SK-N-SH treated with all-trans-retinoic acid at 6 μM for 48 hours (cell line): ENCODE data around the gene HMX1.

Experiments used
- ATAC-seq: fragments of 200-7000 bp; cut with Tn5 transposase; 3 replicates; pipeline ENCODE4 v1.9.1; 2020; ENCODE audit warnings: mild to moderate bottlenecking, moderate library complexity
- ARNTL ChIP-seq: fragments of 450-650 bp; formaldehyde crosslinking; IDR thresholded peaks from 2 replicates; pipeline ENCODE4 v1.5.0; 2020; ENCODE audit warnings: low read depth, mild to moderate bottlenecking, moderate library complexity, borderline replicate concordance
- BACH2 ChIP-seq: fragments of 250-450 bp; sonication (Bioruptor Pico); IDR thresholded peaks from 2 replicates; pipeline ENCODE4 v1.9.0; 2021; ENCODE audit warnings: mild to moderate bottlenecking, borderline replicate concordance
- CREB5 ChIP-seq: fragments of 250-450 bp; sonication (Bioruptor Pico); IDR thresholded peaks from 2 replicates; pipeline ENCODE4 v1.5.1; 2020; ENCODE audit warnings: low read depth, mild to moderate bottlenecking, moderate library complexity
- CSDC2 ChIP-seq: fragments of 250-450 bp; sonication (Bioruptor Pico); IDR thresholded peaks from 2 replicates; pipeline ENCODE4 v1.5.0; 2020; ENCODE audit warnings: mild to moderate bottlenecking, moderate library complexity
- CSRNP3 ChIP-seq: fragments of 250-450 bp; sonication (Bioruptor Pico); IDR thresholded peaks from 2 replicates; pipeline ENCODE4 v1.5.1; 2021; ENCODE audit warnings: mild to moderate bottlenecking, moderate library complexity
- GLIS3 ChIP-seq: fragments of 250-450 bp; sonication (Bioruptor Pico); IDR thresholded peaks from 2 replicates; pipeline ENCODE4 v1.5.0; 2020; ENCODE audit warnings: mild to moderate bottlenecking, moderate library complexity
- ISL1 ChIP-seq: fragments of 250-450 bp; sonication (Bioruptor Pico); IDR thresholded peaks from 2 replicates; pipeline ENCODE4 v2.1.2; 2022; ENCODE audit warnings: mild to moderate bottlenecking, moderate library complexity
- PATZ1 ChIP-seq: fragments of 250-450 bp; sonication (Bioruptor Pico); IDR thresholded peaks from 2 replicates; pipeline ENCODE4 v1.8.0; 2020; ENCODE audit warnings: mild to moderate bottlenecking, moderate library complexity, borderline replicate concordance
- POU6F1 ChIP-seq: fragments of 250-450 bp; sonication (Bioruptor Pico); IDR thresholded peaks from 2 replicates; pipeline ENCODE4 v1.8.0; 2021; ENCODE audit warnings: low read depth, mild to moderate bottlenecking, moderate library complexity, borderline replicate concordance
- RARB ChIP-seq: fragments of 250-450 bp; sonication (Bioruptor Pico); IDR thresholded peaks from 2 replicates; pipeline ENCODE4 v1.8.0; 2021; ENCODE audit warnings: mild to moderate bottlenecking, moderate library complexity
- SNAI2 ChIP-seq: fragments of 250-450 bp; sonication (Bioruptor Pico); IDR thresholded peaks from 2 replicates; pipeline ENCODE4 v1.5.0; 2020; ENCODE audit warnings: mild to moderate bottlenecking, moderate library complexity
- TCF4 ChIP-seq: fragments of 250-450 bp; sonication (Bioruptor Pico); IDR thresholded peaks from 2 replicates; pipeline ENCODE4 v1.8.0; 2021; ENCODE audit warnings: mild to moderate bottlenecking, moderate library complexity, borderline replicate concordance
- TOX ChIP-seq: fragments of 250-450 bp; sonication (Bioruptor Pico); IDR thresholded peaks from 2 replicates; pipeline ENCODE4 v1.8.0; 2021; ENCODE audit warnings: mild to moderate bottlenecking, moderate library complexity, borderline replicate concordance
- TSHZ2 ChIP-seq: fragments of 250-450 bp; sonication (Bioruptor Pico); IDR thresholded peaks from 2 replicates; pipeline ENCODE4 v1.5.0; 2020; ENCODE audit warnings: mild to moderate bottlenecking, moderate library complexity
- ZC3H10 ChIP-seq: fragments of 250-450 bp; sonication (Bioruptor Pico); IDR thresholded peaks from 2 replicates; pipeline ENCODE4 v1.5.1; 2021; ENCODE audit warnings: mild to moderate bottlenecking, moderate library complexity
- ZFP3 ChIP-seq: fragments of 250-450 bp; sonication (Bioruptor Pico); IDR thresholded peaks from 2 replicates; pipeline ENCODE4 v1.5.0; 2020; ENCODE audit warnings: mild to moderate bottlenecking, moderate library complexity
- ZNF565 ChIP-seq: fragments of 450-650 bp; formaldehyde crosslinking; conservative IDR thresholded peaks from 2 replicates; pipeline ENCODE4 v1.5.0; 2020; ENCODE audit warnings: low read depth, mild to moderate bottlenecking, moderate library complexity
- ZNF70 ChIP-seq: fragments of 450-650 bp; formaldehyde crosslinking; IDR thresholded peaks from 2 replicates; pipeline ENCODE4 v1.5.0; 2020; ENCODE audit warnings: mild to moderate bottlenecking, moderate library complexity
- ZNF8 ChIP-seq: fragments of 450-650 bp; formaldehyde crosslinking; IDR thresholded peaks from 2 replicates; pipeline ENCODE4 v1.5.0; 2020; ENCODE audit warnings: mild to moderate bottlenecking, moderate library complexity

HMX1 gene

GRCh38 chr4:8860096-8860891, 11.3 kb downstream of the HMX1 start:
- no peak for ATAC-seq
- no peak for TF ChIP-seq ZNF70 (CRISPR knock-in tag)
- no peak for TF ChIP-seq CSRNP3 (CRISPR knock-in tag)
- no peak for TF ChIP-seq BACH2

- TF ChIP-seq GLIS3 (CRISPR knock-in tag) (no peak), POU6F1 (CRISPR knock-in tag) (no peak), CSRNP3 (CRISPR knock-in tag) (no peak), CSDC2 (CRISPR knock-in tag) (no peak), ZNF565 (CRISPR knock-in tag) (no peak), TCF4 (CRISPR knock-in tag) (no peak), CREB5 (CRISPR knock-in tag) (no peak), ZC3H10 (no peak), ZNF70 (CRISPR knock-in tag) (no peak), SNAI2 (CRISPR knock-in tag) (no peak), RARB (no peak), ISL1 (CRISPR knock-in tag) (no peak), TOX (no peak)
- ATAC-seq, result no peak
These were observed 12.0 kb downstream of the HMX1 start for GRCh38 chr4:8859550-8860095.

- ATAC-seq, result no peak
- TF ChIP-seq ZFP3 (CRISPR knock-in tag) (no peak), CSRNP3 (CRISPR knock-in tag) (no peak), CSDC2 (CRISPR knock-in tag) (no peak), ZC3H10 (no peak), CREB5 (CRISPR knock-in tag) (no peak), ZNF565 (CRISPR knock-in tag) (no peak), PATZ1 (no peak), ISL1 (CRISPR knock-in tag) (no peak), TCF4 (CRISPR knock-in tag) (no peak), TSHZ2 (no peak), GLIS3 (CRISPR knock-in tag) (no peak), SNAI2 (CRISPR knock-in tag) (no peak), ZNF8 (CRISPR knock-in tag) (no peak), POU6F1 (CRISPR knock-in tag) (no peak), ARNTL (CRISPR knock-in tag) (no peak), TOX (no peak)
These were observed 12.9 kb downstream of the HMX1 start for GRCh38 chr4:8858701-8859210.
